ENCODE data around the gene EPAS1. TPM values are rescaled to one million over a fixed set of nuclear protein-coding genes. Genes with fewer than 3 reads are reported as not detected.

EPAS1 gene
- total RNA-seq, 4 donors from 2014 or later = 124 to 563 (median 182) TPM

DNA sequence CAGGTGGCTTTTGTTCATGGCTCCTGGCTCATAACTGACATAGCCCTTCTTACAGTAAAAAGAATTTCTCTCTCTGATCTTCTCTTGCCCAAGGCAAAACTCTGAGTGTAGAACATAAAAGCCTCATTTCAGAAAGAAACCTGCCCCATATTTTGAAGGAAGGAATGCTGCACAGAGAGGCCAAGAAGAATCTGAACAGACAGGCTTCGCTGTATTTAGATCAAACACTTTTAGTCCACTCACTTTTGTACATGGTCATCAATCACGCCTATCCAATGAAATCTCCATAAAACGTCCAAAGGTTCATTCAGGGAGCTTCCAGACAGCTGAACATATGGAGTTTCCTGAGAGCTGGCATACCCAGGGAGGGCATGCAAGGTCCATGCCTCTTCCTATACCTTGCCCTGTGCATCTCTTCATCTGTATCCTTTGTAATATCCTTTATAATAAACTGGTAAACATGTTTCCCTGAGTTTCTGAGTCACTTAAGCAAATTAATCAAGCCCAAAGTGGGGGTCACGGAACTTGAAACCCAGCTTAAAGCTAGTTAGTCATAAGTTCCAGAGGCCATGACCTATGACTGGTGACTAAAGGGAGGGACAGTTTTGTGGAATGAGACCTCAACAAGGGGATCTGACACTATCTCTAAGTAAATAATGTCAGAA lies 119.7 kb downstream of the EPAS1 start:
- Histone ChIP-seq H3K4me1 (no peaks in the 10 kb centered on the region), H3K4me3 (replicated peaks in 1 of 3) (no peak overlapping the region), H3K27ac (no peak overlapping the region), H3K9me3 (no peaks in the 10 kb centered on the region), H3K27me3 (no peaks in the 10 kb centered on the region), H3K36me3 (no peaks in the 10 kb centered on the region)
- 83 to 87% methylated on average over 4 of the region's 4 CpGs for WGBS, 2 donors
- intact Hi-C loops (cut with DNase I) = no loop called here
- TF ChIP-seq, protein P1, sequence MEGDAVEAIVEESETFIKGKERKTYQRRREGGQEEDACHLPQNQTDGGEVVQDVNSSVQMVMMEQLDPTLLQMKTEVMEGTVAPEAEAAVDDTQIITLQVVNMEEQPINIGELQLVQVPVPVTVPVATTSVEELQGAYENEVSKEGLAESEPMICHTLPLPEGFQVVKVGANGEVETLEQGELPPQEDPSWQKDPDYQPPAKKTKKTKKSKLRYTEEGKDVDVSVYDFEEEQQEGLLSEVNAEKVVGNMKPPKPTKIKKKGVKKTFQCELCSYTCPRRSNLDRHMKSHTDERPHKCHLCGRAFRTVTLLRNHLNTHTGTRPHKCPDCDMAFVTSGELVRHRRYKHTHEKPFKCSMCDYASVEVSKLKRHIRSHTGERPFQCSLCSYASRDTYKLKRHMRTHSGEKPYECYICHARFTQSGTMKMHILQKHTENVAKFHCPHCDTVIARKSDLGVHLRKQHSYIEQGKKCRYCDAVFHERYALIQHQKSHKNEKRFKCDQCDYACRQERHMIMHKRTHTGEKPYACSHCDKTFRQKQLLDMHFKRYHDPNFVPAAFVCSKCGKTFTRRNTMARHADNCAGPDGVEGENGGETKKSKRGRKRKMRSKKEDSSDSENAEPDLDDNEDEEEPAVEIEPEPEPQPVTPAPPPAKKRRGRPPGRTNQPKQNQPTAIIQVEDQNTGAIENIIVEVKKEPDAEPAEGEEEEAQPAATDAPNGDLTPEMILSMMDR (IDR thresholded peaks at IDR 0.05) = no peak
- TF ChIP-seq POLR2A (IDR thresholded peaks at IDR 0.05) = no peak
- no peak for DNase-seq

DNA sequence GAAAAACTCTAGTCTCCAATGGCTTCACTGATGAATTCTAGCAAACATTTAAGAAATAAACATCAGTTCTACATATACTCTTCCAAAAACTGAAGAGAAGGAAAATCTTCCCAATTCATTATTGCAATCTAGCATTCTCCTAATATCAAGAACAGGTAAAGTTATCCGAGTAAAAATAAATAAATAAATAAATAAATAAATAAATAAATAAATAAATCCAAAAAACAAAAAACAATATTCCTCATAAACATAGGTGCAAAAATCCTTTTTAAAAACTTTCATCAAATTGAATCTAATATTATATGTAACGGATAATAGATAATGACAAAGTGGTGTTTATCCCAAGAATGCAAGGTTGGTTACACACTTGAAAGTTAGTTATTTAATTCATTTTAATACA lies 123.7 kb downstream of the EPAS1 start:
- Histone ChIP-seq H3K27me3 (no peaks in the 10 kb centered on the region), H3K27ac (no peak overlapping the region), H3K36me3 (no peaks in the 10 kb centered on the region), H3K4me1 (no peaks in the 10 kb centered on the region), H3K4me3 (replicated peaks in 1 of 3) (no peak overlapping the region), H3K9me3 (no peaks in the 10 kb centered on the region)
- no peak for DNase-seq
- TF ChIP-seq, protein P1 (IDR thresholded peaks at IDR 0.05) = no peak
- no peak for TF ChIP-seq POLR2A (IDR thresholded peaks at IDR 0.05)
- intact Hi-C loops (cut with DNase I) = no loop called here
- WGBS, 2 donors = 95 to 99% methylated on average over 2 of the region's 2 CpGs

DNA sequence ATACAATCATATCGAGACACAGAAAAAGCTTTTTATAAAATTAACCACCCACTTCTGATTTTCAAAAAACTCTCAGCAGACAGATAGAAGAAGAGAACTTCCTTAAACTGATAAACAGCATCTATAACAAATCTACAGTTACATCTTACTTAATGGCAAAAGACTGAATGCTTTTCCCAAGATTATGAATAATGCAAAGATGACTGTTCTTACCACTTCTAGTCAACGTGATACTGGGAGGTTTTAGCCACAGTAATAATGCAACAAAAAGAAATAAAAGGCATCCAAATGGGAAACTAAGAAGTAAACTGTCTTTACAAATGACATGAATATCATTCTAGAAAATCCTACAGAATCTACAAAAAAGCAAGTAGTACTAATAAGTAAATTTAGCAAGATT lies 124.2 kb downstream of the EPAS1 start:
- H3K36me3 ChIP-seq = no peaks in the 10 kb centered on the region
- H3K9me3 ChIP-seq = no peaks in the 10 kb centered on the region
- H3K27ac ChIP-seq = no peak overlapping the region
- no peaks in the 10 kb centered on the region for H3K27me3 ChIP-seq
- DNase-seq = no peak
- H3K4me1 ChIP-seq = no peaks in the 10 kb centered on the region
- TF ChIP-seq, protein P1 (IDR thresholded peaks at IDR 0.05) = no peak
- no peak for TF ChIP-seq POLR2A (IDR thresholded peaks at IDR 0.05)
- intact Hi-C loops (cut with DNase I) = no loop called here
- H3K4me3 ChIP-seq (replicated peaks in 1 of 3) = no peak overlapping the region
- 75 to 84% methylated on average over 2 of the region's 2 CpGs for WGBS, 2 donors

DNA sequence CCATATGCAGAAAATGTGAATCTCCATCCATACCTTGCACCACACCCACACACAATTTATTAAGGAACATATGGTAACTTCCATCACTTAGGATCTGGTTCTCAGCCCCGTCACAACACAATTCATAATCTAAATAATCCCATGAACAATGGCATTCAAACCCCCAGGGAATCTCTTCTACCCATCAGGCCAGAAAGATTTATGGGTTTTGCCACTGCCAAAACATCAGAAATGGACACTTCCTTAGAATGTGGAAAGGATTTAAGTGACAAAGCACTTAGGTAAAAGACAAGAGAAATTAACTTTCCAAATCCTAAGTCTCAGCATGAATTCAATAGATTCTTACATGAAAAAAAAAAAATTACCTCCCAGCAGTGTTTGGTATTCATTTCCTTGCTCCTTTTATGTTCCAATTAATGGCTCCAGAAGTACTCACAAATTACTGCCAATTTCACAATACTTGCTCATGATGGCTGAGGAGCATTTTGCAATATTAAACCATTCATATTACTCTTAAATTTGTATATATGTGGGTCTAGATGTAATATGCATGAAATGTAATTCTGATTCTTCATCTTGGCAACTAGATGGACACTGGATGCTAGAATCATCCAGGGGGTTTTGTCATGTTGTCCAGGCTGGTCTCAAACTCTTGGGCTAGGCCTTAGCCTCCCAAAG lies 125.6 kb downstream of the EPAS1 start:
- no peaks in the 10 kb centered on the region for H3K36me3 ChIP-seq
- H3K9me3 ChIP-seq = no peaks in the 10 kb centered on the region
- no peak overlapping the region for H3K4me3 ChIP-seq (replicated peaks in 1 of 3)
- intact Hi-C loops (cut with DNase I) = no loop called here
- no peak overlapping the region for H3K27ac ChIP-seq
- 79 to 88% methylated on average over 1 of the region's 1 CpG for WGBS, 2 donors
- no peaks in the 10 kb centered on the region for H3K27me3 ChIP-seq
- no peaks in the 10 kb centered on the region for H3K4me1 ChIP-seq
- TF ChIP-seq, protein P1 (IDR thresholded peaks at IDR 0.05) = no peak
- TF ChIP-seq POLR2A (IDR thresholded peaks at IDR 0.05) = no peak
- no peak for DNase-seq

DNA sequence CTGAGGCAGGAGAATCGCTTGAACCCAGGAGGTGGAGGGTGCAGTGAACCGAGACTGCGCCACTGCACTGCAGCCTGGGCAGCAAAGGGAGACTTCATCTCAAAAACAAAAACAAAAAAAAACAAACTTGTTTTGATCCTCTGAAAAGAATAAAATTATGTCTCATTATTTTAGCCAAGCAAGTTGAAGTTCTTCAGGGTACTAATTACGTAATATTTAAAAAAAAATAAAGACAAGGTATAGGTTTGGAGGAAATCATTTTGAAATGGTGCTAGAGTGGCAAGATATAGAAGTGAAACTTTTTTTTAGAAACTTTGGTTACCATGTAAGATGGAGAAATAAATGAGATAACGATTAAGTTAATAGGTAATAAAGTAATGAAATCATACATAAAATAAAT lies 127.7 kb downstream of the EPAS1 start:
- Histone ChIP-seq H3K4me1 (no peaks in the 10 kb centered on the region), H3K27ac (no peak overlapping the region), H3K27me3 (no peaks in the 10 kb centered on the region), H3K4me3 (replicated peaks in 1 of 3) (no peak overlapping the region), H3K36me3 (no peaks in the 10 kb centered on the region), H3K9me3 (no peaks in the 10 kb centered on the region)
- TF ChIP-seq POLR2A (IDR thresholded peaks at IDR 0.05) = no peak
- TF ChIP-seq, protein P1 (IDR thresholded peaks at IDR 0.05) = no peak
- intact Hi-C loops (cut with DNase I) = no loop called here
- no peak for DNase-seq
- WGBS, 2 donors = 84 to 93% methylated on average over 5 of the region's 5 CpGs

Data from thyroid gland (tissue), 4 donors.